Activated CD8-positive, alpha-beta memory T cell treated with anti-CD3 and anti-CD28 coated beads, Interleukin-2, amount 10 ng/mL, durations not matched to agents 7 days and 5 days (primary cell): ENCODE measurements around the gene AEBP1. TPM values are rescaled to one million over a fixed set of nuclear protein-coding genes. Genes with fewer than 3 reads are reported as not detected.

Source experiments
- ATAC-seq: fragments of 150-1000 bp; cut with Tn5 transposase; one replicate; pipeline ENCODE4 v1.10.0; 2021; ENCODE audit warnings: moderate library complexity
- CTCF ChIA-PET: fragments of 350-600 bp; sonication (Branson Sonifier 250); formaldehyde crosslinking; loops from one replicate; lab custom pipeline; 2021; ENCODE audit warnings: antibody characterized with exemption; lab: Charles Lee
- DNase-seq: peaks from one replicate; pipeline ENCODE4 v3.0.0-alpha.2; 2020
- H3K27ac Mint-ChIP-seq: one replicate; pipeline ENCODE4 v1.8.0; 2021; ENCODE audit warnings: mild to moderate bottlenecking, mixed read lengths
- H3K27me3 Mint-ChIP-seq: one replicate; pipeline ENCODE4 v1.8.0; 2021; ENCODE audit warnings: mixed read lengths
- H3K36me3 Mint-ChIP-seq: one replicate; pipeline ENCODE4 v1.8.0; 2021; ENCODE audit warnings: mild to moderate bottlenecking, mixed read lengths
- H3K4me1 Mint-ChIP-seq: one replicate; pipeline ENCODE4 v1.8.0; 2021; ENCODE audit warnings: mixed read lengths
- H3K4me3 Mint-ChIP-seq: one replicate; pipeline ENCODE4 v1.8.0; 2021; ENCODE audit warnings: mild to moderate bottlenecking, moderate library complexity, mixed read lengths
- H3K9me3 Mint-ChIP-seq: one replicate; pipeline ENCODE4 v1.8.0; 2022; ENCODE audit warnings: low read depth, mixed read lengths
- total RNA-seq, 2 experiments: library from RNA; stranded (reverse); gene quantifications; one replicate each; pipeline ENCODE4 v1.2.3, GENCODE V29; 2021

The AEBP1 gene
- total RNA-seq, 2 experiments from 2014 or later, result 4.0 to 6.6 TPM

DNA sequence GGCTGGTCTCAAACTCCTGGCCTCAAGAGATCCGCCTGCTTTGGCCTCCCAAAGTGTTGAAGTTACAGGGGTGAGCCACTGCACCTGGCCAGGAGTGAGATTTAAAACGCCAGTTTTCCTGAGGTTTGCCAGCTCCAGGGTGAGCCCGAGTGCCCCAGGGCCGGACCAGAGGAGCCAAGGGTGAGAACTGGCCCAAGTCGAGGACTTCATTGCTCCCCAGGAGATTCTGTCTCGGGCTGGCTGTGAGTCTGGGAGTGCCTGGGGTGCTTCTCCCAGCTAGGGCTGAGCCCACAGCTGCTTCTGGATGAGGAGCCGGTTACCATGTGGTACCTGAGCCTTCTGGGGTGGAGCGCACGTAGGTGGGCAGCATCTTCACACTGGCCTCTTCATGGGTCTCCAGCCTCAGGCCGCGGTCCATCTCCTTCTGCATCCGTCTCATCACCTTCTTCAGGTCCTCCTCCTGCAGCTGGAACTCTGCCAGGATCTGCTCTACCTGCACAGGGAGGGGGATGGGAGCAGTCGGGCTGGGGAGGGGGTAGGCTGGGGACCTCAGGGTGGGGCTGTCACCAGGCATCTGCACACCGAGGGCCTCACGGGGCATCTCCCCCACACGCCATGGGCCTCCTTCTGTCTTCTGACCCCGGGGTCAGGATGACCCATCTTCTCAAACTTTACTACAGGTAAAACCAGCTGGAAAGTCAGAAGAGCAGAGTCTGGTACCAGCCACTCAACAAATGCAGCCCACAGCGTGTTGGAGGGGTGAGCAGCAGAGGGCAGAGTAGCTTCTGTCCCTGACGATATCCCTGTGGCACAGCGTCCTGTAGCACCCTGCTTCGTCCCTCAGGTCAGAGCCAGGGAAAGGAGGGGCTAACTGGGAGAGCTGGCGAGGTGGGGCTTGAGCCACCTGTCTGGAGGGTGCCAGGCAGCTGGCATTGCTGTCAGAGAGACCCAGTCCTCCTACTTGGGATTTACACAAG, 49.1 kb downstream of the AEBP1 start:
- DNase-seq (no peak), ATAC-seq (no peak)
- H3K27me3 Mint-ChIP-seq, result no peaks in the 10 kb centered on the region
- no peaks in the 10 kb centered on the region for H3K9me3 Mint-ChIP-seq
- CTCF ChIA-PET, result interaction anchor here (1.1 kb wide), 1 partner anchor 11 kb away, joined by 3 read pairs; no protein-coding TSS in a partner anchor
- no peak overlapping the region for H3K4me3 Mint-ChIP-seq
- H3K36me3 Mint-ChIP-seq, result no peaks in the 10 kb centered on the region
- no peaks in the 10 kb centered on the region for H3K4me1 Mint-ChIP-seq
- no peak overlapping the region for H3K27ac Mint-ChIP-seq

DNA sequence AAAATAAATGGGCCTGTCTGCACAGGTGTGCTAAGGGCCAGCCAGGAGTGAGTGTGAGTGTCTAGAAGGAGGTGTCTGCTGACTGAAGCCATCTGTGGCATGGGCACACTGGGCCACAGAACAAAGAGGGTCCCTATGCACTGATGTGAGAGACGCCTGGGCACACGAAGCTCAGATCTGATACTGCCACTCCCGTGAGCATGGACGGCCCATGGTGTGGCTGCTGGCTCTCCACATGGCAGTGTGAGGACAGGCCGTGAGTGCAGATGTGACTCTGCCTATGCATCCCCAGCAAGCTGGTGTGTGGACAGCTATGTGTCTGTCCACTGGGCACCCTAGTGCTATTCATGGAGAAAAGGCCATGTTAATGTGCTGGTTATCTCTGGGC, 49.8 kb downstream of the AEBP1 start:
- no peak overlapping the region for H3K4me3 Mint-ChIP-seq
- no peaks in the 10 kb centered on the region for H3K27me3 Mint-ChIP-seq
- no peak overlapping the region for H3K27ac Mint-ChIP-seq
- no peak for DNase-seq
- no peak for ATAC-seq
- CTCF ChIA-PET, result no interaction called here
- H3K9me3 Mint-ChIP-seq, result no peaks in the 10 kb centered on the region
- no peaks in the 10 kb centered on the region for H3K4me1 Mint-ChIP-seq
- H3K36me3 Mint-ChIP-seq, result no peaks in the 10 kb centered on the region

DNA sequence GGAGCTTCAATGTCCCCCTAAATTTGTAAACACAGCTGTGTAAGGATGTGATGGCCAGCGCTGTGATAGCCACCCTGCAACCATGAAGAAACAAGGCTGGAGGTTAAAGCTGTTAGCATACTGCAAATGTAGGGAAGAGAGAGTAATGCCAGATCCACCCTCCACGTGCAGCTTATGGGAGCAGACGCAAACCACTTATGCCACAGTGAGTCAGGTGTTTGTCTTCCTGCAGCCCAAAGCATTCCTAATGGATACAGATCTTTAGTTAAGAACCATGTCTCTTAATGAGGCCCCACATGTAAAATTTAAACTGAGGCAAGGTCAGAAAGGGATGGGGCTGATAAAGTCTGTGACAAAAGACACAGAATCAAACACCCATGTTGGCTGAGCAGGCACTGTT, 50.6 kb downstream of the AEBP1 start:
- no peaks in the 10 kb centered on the region for H3K27me3 Mint-ChIP-seq
- no peak overlapping the region for H3K27ac Mint-ChIP-seq
- no peaks in the 10 kb centered on the region for H3K9me3 Mint-ChIP-seq
- CTCF ChIA-PET, result no interaction called here
- H3K36me3 Mint-ChIP-seq, result no peaks in the 10 kb centered on the region
- ATAC-seq (no peak), DNase-seq (no peak)
- H3K4me3 Mint-ChIP-seq, result no peak overlapping the region
- H3K4me1 Mint-ChIP-seq, result no peaks in the 10 kb centered on the region

DNA sequence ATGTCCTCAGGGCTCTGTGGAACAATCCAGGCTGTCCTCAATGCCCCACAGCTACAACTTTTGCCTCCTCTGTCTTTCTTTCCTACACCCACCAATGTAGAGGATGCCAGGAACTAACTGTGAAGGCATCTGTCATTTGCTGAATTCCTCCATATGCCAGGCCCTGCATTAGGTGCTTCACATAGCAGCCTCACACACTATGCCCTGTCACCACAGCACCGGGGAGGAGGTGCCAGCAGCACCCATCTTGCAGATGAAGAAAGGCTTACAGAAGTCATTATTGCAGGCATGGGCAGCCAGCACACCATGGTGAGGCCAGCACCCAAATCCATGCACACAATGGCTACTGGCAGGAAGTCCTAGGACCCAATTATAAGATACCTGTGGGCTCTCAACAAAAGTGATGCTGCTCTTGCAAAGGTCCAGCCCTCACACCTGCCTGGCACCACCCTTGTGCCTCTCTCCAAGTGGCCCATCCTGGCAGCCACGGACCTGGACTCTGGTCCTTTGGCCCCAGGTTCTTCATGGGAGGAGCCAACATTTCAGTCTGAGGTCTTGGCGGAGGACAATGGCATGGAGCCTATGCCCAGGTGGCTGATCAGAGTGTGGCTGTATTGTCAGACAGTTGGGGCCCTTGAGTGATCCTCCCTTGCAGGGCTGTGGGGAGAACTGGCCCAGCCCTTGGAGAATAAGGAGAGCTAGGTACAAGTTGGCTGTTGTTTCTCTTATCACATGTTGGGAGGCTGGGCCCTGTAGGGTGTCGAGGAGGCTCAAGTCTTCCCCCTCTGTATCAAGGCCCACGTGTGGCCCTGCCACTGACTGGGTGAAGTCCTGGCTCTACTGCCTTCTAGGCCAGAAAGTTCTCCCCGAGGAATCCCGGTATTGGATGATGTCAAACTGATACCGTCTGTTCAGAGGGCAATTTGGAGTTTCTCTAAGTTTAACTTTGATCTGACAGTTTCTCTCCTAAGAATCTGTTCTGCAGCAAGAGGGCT, 51.3 kb downstream of the AEBP1 start:
- CTCF ChIA-PET, result no interaction called here
- Mint-ChIP-seq H3K27ac (no peak overlapping the region), H3K4me1 (no peaks in the 10 kb centered on the region), H3K36me3 (no peaks in the 10 kb centered on the region), H3K27me3 (no peaks in the 10 kb centered on the region), H3K4me3 (no peak overlapping the region), H3K9me3 (no peaks in the 10 kb centered on the region)
- ATAC-seq (no peak), DNase-seq (no peak)

DNA sequence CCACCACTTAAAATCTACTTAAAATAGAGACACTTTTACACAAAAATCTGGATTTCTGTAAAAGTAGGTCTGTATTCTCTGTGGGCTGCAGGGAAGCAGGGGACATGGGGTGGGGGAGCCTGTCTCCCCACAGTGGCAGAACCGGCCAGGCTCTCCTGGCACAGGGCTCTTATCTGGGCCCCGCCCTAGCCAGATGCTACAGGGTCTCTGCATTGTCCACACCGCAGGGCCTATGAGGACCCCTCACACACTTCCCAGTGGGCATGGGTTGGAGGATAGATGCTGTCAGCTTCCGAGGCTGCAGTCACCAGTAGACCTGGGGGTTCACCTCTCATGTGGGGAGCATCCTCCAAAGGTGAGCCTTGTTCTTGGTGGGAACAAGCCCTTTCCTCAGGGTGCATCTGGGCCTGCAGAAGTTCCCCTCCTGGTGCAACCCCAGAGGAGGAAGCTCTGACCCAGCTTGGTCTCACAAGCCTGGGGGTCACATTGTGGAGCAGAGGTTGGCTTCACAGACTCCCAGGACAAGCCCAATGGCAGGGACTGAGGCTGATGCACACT, 52.4 kb downstream of the AEBP1 start:
- H3K9me3 Mint-ChIP-seq, result no peaks in the 10 kb centered on the region
- CTCF ChIA-PET, result no interaction called here
- no peaks in the 10 kb centered on the region for H3K4me1 Mint-ChIP-seq
- no peaks in the 10 kb centered on the region for H3K27me3 Mint-ChIP-seq
- H3K27ac Mint-ChIP-seq, result no peak overlapping the region
- no peak for DNase-seq
- ATAC-seq, result no peak
- no peaks in the 10 kb centered on the region for H3K36me3 Mint-ChIP-seq
- no peak overlapping the region for H3K4me3 Mint-ChIP-seq

DNA sequence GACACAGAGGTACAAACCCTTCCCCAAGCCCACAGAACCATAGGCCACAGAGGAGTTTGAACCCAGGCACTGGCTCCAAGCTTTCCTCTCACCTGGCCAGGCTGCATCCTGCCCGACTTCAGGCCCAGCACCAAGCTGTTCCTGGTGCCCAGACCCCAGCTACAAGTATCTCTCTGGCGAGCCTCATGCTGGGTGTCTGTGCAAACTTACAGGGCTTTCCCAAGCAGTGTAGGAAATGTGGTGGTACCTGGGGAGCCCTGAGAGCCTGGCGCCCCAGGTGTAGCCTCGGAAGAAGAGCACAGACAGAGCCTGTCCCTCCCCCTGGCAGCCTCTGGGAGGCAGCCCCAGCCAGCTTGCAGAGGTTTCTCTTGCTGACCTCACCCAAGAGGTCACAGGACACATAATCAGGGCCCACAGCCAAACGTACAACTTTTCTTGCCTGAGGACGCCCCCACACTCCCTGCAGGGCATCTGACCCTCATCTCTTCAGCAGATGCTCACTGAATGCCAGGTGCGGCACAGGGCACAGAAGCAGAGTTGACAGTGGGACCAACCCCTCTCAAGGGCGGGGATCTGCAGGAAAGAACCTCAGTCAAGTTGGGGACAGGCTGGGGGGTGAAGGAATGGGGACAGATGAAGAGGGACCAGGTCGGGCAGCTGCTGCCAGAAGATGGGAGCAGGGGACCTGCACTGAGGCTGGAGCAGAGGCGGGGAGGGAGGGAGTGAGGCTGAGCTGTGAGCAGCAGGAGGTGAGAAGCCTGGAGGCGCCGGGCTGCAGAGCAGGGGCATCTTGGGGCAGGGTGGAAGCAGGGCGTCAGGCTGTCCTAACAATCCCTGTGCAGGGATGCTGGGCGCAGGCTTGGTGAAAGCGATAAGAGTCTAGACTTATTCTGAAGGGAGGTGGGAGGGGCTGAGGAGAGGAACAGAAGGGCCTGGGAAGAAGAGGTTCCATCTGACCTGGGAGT, 53.3 kb downstream of the AEBP1 start:
- Mint-ChIP-seq H3K27ac (no peak overlapping the region), H3K4me3 (no peak overlapping the region), H3K4me1 (no peaks in the 10 kb centered on the region), H3K27me3 (no peaks in the 10 kb centered on the region), H3K36me3 (no peaks in the 10 kb centered on the region), H3K9me3 (no peaks in the 10 kb centered on the region)
- CTCF ChIA-PET, result no interaction called here
- ATAC-seq, result no peak
- no peak for DNase-seq

DNA sequence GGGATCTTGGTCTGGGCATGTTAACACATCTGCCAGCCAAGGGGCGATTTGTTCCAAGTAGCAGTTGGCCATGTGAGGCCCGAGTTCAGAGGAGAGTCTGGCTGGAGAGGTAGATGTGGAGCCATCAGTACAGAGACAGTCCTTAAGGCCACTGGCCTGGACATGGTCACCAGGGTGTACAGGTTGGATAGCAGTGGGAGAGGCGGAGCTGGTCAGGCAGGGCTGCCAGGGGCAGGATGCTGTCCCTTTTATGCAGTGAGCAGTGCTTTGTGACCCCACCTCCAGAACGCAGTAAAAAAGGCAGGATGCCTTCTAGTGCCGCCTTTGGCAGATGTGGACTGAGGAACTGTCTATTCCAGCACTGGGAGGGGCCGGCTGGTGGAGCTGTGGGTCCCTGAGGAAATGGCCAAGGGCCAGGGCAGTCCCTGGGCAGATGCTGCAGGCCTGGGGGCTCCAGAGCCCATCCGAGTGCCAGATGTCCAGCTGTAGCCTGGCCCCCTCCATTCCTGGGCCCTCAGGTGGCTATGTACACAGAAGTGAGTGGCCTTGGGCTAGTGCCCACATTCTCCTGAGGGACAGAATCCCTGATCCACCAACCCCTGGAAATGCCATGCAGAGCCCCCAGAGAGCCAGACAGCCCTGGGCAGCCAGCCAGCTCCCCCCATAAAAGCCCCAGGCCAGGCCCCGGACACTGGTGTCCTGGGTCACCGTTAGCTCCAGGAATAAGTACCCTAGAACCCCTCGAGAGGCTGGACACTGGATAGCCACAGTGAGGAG, 54.1 kb downstream of the AEBP1 start:
- Mint-ChIP-seq H3K27me3 (peaks cover 6% of the 10 kb centered on the region), H3K9me3 (no peaks in the 10 kb centered on the region), H3K27ac (no peak overlapping the region), H3K4me3 (no peak overlapping the region), H3K36me3 (no peaks in the 10 kb centered on the region), H3K4me1 (no peaks in the 10 kb centered on the region)
- DNase-seq (no peak), ATAC-seq (no peak)
- CTCF ChIA-PET, result no interaction called here

DNA sequence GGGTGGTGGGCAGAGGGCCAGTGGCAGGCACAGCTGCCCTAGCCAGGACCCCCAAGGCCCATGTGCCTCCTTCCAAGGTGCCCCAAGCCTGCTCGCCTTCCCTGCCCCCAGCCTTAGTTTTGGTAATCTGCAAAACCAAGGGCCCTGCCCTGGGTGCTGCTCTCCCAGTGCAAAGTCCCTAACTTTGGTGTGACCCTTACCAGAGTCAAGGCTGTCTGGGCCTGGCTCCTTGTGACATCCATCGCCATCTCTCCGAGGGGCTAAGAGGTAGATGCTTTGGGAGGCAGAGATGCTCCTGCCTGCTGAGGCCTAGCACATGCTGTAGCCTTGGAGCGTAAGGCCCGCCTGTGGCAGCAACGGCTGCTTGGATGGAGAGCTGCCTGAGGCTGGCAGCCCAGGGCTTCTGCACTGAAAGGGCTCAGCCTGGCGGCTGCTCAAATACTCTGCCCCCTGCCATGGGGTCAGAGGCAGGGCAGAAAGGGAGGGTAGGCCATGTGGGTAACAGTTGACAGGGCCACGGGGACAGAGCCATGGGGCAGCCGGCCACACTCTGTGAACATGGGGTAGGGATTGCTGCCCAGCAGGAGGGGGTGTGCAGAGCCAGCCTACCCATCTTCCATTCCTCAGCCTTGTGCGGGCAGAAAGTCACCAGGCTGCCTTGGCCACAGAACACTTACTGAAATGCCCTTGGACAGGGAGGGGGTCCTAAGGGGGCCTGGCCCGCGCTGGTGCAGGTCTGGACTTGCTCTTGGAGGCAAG, 54.9 kb downstream of the AEBP1 start:
- ATAC-seq, result no peak
- Mint-ChIP-seq H3K4me3 (no peak overlapping the region), H3K27ac (no peak overlapping the region), H3K9me3 (no peaks in the 10 kb centered on the region), H3K36me3 (no peaks in the 10 kb centered on the region), H3K27me3 (peaks cover 10% of the 10 kb centered on the region), H3K4me1 (no peaks in the 10 kb centered on the region)
- CTCF ChIA-PET, result no interaction called here
- DNase-seq, result no peak

DNA sequence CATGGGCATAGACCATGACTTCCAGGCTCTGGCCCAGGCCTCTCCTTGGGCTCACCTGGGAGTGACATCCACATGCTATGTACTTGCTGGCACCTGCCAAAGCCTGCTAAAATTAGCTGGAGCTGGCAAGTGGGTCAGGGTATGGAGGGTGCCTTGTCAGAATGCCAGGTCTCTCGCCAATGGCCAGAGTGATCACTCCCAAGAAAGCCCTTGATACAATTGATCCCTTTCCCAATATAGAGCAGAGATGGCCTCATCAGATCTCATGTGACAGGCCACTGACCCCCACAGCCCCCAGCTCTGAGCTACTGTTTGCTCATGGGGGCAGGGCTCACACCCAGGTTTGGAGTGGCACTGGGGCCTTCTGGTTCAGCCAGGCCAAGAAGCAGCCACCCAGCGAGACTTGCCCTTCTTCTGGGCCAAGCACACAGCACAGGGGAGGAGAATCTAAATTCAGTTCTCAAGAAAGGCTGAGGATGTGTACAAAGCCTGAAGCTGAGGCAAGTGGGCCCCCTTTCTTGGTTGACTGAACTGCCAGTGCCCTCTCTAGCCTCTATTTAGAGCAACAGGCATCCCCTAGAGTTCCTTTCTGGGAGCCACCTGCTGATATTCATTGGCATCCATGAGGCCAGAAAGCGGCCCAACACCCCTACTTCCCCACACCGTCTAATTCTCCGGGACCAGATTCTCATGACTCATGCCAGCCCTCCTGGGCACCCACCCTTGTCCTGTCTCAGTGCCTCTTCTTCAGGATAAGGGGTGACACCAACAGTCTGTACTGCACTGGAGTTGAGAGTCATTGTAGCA, 55.9 kb downstream of the AEBP1 start:
- ATAC-seq (no peak), DNase-seq (no peak)
- no peaks in the 10 kb centered on the region for H3K4me1 Mint-ChIP-seq
- no peak overlapping the region for H3K4me3 Mint-ChIP-seq
- CTCF ChIA-PET, result no interaction called here
- no peaks in the 10 kb centered on the region for H3K36me3 Mint-ChIP-seq
- no peak overlapping the region for H3K27ac Mint-ChIP-seq
- no peaks in the 10 kb centered on the region for H3K9me3 Mint-ChIP-seq
- H3K27me3 Mint-ChIP-seq, result peaks cover 17% of the 10 kb centered on the region

DNA sequence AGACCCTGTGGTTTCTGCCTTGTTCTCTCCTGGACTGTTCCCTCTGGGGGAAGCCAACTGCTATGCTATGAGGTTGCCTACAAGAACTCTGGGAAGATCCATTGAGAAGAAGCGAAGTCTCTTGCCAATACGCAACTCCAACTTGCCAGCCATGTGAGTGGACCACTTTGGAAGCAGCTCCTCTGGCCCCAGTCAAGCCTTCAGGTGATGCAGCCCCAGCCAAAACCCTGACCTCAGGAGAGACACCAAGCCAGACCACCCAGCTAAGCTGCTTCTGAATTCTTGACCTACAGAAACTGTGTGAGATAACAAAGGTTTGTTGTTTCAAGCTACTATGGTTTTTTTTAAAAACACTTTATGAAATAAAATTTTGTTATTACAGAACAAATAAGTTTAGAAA, 57.2 kb downstream of the AEBP1 start:
- no peaks in the 10 kb centered on the region for H3K4me1 Mint-ChIP-seq
- no peak for DNase-seq
- H3K4me3 Mint-ChIP-seq, result no peak overlapping the region
- H3K27me3 Mint-ChIP-seq, result peaks cover 21% of the 10 kb centered on the region
- H3K36me3 Mint-ChIP-seq, result no peaks in the 10 kb centered on the region
- no peak for ATAC-seq
- no peaks in the 10 kb centered on the region for H3K9me3 Mint-ChIP-seq
- CTCF ChIA-PET, result no interaction called here
- H3K27ac Mint-ChIP-seq, result no peak overlapping the region

DNA sequence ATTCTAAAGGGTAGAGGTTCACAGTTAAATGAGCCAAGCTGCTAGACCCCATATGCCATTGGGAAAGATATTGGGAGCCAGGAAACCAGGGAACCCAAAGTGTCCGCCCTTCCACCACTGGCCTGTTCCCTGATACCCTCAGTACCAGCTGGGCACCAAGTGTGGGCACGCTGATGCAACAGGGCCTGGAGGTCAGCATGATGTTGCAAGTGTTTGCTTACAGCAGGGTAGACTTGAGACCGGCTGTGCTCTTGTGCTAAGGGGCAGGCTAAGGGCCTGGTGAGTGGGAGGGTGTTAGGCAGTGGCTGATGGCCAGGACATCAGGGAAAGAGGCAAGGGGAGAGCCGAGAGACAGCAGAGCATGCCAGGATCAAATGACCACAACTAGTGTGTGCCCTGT, 58.0 kb downstream of the AEBP1 start:
- Mint-ChIP-seq H3K36me3 (no peaks in the 10 kb centered on the region), H3K4me1 (no peaks in the 10 kb centered on the region), H3K27ac (no peak overlapping the region), H3K9me3 (no peaks in the 10 kb centered on the region), H3K27me3 (peaks cover 21% of the 10 kb centered on the region), H3K4me3 (no peak overlapping the region)
- CTCF ChIA-PET, result no interaction called here
- DNase-seq (no peak), ATAC-seq (no peak)
